Bone marrow (tissue), 2 donors: ENCODE data around the gene KISS1R.

ENCODE experiments used
- DNase-seq, 2 donors: peaks; one replicate each; lab custom pipeline; 2025; lab: John Stamatoyannopoulos, UW

The KISS1R gene

DNA sequence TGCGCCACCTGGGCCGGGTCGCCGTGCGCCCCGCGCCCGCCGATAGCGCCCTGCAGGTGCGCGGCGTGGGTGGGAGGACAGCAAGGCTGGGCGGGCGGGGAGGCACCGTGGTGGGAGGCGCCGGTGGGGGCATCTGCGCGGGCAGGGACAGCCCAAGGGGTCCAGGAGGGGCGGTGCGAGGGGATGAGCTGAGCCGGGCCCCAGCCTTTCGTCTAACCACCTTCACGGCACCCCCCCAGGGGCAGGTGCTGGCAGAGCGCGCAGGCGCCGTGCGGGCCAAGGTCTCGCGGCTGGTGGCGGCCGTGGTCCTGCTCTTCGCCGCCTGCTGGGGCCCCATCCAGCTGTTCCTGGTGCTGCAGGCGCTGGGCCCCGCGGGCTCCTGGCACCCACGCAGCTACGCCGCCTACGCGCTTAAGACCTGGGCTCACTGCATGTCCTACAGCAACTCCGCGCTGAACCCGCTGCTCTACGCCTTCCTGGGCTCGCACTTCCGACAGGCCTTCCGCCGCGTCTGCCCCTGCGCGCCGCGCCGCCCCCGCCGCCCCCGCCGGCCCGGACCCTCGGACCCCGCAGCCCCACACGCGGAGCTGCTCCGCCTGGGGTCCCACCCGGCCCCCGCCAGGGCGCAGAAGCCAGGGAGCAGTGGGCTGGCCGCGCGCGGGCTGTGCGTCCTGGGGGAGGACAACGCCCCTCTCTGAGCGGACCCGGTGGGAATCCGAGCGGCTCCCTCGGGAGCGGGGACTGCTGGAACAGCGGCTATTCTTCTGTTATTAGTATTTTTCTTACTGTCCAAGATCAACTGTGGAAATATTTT lies 3.1 kb downstream of the KISS1R start:
- DNase-seq: no peak

DNA sequence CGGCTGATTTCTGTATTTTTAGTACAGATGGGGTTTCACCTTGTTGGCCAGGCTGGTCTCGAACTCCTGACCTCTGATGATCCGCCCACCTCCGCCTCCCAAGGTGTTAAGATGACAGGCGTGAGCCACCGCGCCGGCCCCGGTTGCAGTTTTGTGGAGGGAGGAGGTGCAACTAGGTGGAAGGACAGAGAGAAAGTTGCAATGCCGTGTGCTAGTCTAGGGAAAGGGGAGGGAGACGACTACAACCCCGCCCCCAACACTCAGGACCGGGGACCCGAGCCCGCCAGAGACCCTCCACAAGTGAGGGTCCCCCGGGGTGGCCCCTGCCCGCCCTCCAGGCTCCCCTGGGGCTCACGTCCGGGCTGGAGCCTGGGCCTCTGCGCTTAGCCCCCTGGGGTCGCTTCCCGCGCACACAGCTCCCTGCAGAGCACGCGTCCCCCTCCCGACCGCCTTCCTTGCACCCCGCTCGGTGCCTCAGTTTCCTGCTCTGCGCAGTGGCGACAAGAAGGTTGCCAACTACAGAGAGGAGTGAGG lies 7.5 kb downstream of the KISS1R start:
- no peak for DNase-seq

DNA sequence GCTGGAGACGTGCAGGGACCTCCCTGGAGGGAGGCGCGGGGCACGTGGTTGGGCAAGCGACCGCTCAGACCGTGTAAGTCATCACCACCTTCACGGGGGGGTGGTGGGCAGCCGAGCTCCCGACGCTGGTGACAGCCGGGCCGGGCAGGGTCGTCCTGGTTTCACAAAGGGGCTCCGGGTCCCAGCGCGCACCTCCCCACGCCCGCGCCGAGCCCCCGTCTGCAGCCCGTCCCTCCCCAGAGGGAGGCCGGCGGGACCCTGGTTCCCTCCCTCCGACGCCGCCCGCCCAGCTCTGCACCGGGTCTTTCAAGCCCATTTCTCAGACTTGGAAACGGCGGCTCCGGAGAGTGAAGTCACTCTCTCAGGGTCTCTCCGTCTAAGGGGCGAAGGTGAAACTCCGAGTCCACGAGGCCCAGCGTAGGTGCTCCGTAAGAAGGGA lies 8.0 kb downstream of the KISS1R start:
- DNase-seq: peak in 1 of 2 donors; percentile 35

DNA sequence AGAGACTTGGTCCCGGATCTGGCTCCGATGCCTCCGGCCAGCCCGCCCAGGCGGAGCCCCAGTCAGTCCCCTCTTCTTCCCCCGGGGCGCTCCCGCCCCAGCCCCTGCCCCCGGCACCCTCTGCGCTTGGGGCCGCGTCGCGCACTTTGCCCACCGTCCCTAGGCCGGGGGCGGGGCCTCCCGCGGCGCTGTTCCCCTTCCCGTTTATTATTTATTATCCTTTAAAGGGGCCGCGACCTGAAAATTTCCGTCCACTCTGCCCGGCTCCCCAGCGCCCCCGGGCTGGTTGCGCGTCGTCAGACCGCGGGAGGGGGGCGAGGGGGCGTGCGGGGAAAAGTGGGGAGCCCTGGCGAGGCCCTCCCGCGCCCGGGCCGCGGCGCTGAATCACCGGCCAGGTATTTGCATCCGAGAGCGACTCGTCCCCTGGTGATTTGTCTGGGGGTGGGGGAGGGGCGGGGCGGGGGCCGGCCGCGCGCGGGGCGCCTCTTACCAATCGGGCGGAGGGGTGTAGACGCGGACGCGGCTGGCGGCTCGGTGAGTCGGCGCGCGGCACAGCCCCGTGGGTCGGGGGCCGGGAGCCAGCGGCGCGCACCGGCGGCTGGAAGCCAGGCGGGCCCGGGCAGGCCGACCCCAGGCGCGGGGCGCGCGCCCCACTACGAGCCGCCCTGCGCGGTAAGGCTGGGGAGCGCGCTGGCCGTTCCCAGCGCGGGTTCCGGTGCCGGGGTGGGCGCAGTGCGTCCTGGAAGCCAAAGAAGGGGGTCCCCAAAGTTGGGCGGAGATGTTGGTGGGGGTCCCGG lies 8.6 kb downstream of the KISS1R start, which contains the start of gene ARID3A:
ARID3A (plus strand) TSS at position 510 of the 797 bp plus-strand sequence. CDS start 3,494 bp downstream, outside the sequence.
- DNase-seq: peak; percentile 64 to 91

DNA sequence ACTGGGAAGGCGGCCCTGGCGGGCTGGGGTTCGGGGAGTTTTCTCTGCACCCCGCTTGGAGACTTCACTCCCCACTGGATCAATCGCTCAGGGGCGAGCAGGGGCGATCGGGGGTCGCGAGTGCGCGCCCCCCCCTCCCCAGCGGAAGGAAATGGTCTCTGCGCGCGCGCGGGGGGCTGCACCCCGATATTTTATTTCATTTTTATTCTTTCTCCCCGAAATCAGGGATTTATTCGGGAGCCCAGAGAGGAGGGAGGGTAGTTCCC lies 9.1 kb downstream of the KISS1R start:
- DNase-seq: no peak

DNA sequence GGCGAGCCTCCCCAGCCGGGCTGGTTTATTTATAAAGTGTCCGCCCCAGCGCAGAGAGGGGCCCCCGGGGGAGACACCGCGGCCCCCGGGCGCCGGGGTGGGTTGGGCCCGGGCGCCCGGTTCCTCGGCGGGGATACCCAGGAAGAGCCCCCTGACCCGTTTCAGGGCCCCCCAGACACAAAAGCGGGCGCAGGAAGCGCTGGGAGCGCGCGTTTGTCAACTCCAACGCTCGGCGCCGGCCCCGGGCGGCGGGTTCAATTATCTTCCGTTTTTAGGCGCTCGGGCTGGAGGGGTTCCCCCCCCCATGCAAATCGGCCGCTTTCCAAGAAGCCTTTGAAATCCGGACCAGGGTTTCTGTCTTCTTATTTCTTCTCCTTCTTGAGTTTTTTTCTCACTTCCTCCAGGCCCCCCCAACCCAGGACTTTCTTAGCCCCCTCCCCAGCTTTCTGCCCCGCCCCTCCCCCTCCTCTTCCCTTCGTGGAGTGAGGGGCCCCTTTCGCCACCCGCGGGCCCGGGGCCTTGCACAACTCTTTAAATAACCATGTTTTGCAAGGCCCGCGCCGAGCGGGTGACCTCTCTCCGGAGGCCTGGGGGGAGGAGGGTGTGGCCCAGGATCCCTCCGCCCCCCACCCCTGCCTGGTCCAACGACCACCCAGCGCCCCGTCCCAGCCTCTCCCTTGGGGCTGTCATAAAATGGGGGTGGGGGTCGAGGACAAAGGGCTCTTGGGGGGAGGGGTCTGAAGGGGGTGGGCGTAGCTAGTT lies 9.6 kb downstream of the KISS1R start:
- peak in 1 of 2 donors; percentile 64 for DNase-seq

DNA sequence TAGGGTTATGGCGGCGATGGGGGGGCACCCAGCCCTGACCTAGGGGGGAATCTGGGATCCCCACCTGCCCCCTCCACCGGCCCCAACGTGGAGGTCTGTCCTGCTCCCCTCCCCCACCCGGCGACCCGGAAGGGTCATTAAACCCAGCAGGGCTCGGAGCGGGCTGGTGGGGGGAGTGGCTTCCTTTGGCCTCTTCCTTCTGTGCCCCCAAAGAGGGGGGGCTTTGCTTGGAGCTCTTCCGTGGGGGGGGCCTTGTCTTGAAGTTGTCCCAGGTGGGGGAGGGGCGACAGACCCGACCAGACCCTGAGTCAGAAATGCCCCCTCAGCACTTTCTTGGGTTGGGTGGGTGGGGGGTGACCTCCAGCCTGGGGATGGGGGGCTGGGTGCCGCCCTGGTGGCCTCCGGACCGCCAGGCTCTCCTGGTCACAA lies 10.2 kb downstream of the KISS1R start:
- DNase-seq: no peak

DNA sequence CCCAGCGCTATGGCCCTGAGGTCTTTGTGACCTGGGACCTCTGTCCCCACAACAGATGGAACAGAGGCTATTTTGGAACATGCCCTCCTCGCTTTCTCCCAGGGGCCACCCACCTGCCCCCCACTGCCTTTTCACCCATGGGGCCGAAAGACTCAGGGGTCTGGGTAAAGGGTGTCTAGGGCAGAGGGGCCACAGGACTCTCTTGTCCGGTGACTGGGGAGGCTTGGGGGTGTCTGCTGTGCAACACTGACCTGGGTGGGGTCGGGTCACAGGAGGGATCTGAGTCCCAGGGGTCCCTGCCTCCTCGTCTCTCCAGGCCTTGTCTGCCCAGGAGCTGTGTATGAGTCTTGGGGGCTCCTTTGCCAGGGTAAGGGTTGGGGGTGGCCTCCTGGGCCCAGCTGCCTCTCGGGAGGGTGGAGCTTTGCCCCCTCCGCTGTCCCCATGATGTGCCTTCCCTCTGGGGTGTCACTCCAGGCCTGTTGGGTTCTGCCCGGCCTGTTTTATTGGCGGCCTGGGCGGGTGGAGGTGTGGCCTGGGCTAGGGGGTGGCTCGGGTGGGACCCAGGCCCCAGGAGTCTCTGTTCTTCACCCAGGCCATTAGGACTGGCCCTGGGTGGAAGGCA lies 10.8 kb downstream of the KISS1R start:
- no peak for DNase-seq

DNA sequence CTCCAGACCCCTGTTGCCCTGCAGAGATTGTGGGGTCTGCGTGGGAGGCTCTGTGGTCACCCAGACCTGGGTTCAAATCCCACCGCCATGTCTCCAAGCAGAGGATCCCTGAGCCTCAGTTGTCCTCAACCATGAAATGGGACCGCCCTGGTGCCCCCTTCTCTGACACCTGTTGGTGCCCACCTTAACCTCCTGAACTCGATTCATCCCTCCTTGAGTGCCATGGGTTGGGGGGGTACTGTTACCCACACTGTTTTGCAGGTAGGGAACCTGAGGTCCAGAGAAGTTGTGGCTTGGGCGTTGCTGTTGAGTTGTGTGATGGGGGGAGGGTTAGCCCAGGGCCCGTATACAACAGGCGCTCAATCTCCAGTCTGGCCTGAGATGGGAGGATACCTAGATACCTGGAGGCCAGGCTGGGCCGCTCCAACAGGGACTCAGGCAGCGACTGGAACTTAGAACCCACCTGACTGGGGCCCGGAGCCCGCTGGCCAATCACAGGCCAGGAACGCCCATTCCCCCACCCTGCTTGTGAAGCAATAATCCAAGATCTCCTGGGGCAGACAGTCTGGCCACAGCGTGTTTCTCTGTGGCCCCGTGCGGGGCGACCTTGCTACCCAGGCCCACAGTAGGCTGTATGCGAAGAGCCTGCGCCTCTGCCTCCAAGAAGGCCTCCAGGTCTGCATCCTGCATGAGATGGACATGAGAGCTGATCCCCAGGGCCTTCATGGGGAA lies 11.5 kb downstream of the KISS1R start:
- DNase-seq: no peak

DNA sequence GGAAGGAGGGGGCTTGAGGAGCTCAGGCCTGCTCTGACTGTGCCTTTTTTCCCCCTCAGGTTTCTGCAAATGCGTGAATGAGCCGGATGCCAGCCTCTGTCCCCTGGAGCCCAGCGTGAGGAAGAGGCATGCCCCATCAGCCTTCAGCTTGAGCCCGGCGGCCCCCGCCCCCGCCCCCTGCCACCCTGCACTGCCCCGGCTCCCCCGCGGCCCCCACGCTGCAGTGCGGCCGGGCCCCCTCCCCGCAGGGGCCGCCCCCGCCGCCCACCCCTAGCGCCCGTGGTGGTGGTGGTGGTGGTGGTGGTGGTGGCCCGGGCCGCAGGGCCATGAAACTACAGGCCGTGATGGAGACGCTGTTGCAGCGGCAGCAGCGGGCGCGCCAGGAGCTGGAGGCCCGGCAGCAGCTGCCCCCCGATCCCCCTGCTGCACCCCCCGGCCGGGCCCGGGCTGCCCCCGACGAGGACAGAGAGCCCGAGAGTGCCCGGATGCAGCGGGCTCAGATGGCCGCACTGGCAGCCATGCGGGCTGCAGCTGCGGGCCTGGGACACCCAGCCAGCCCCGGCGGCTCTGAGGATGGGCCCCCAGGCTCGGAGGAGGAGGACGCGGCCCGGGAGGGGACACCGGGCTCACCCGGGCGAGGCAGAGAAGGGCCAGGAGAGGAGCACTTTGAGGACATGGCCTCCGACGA lies 12.2 kb downstream of the KISS1R start:
- no peak for DNase-seq

DNA sequence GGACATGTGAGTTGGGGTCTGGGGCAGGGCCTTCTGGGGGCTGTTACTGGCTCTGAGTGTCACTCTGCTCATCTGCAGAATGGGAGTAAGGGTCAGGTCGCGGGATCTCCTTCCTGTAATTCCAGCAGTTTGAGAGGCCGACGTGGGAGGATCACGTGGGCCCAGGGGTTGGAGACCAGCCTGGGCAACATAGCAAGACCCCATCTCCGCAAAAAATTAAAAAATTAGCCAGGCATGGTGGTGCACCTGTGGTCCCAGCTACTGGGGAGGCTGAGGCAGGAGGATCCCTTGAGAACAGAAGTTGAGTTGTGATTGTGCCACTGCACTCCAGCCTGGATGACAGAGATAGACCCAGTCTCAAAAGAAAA lies 12.7 kb downstream of the KISS1R start:
- no peak for DNase-seq

DNA sequence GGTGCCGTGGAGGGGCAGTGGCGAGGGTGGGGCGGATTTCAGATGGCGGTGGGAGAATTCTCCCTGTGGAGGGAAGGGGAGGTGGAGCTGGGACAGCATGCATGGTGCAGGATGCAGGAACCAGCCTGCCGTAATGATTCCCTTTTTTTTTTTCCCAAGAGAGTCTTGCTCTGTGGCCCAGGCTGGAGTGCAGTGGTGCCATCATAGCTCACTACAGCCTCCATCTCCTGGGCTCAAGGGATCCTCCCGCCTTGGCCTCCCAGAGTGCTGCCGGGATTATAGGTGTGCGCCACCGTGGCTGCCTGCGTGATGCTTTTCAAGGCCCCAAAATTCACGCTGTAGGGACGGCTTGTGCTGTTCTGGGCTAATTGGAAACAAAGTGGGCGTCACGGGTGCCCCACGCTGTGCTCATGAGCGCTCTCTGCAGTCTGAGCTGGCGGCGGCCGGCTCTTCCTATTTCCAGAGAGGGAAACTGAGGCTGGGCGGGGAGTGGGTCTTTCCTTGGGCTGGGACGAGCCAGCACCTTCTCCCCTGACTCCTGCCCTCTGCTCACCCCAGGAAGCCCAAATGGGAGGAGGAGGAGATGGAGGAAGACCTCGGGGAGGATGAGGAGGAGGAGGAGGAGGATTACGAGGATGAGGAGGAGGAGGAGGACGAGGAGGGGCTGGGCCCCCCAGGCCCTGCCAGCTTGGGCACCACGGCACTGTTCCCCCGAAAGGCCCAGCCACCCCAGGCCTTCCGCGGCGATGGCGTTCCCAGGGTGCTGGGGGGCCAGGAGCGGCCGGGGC lies 14.9 kb downstream of the KISS1R start:
- DNase-seq: no peak

DNA sequence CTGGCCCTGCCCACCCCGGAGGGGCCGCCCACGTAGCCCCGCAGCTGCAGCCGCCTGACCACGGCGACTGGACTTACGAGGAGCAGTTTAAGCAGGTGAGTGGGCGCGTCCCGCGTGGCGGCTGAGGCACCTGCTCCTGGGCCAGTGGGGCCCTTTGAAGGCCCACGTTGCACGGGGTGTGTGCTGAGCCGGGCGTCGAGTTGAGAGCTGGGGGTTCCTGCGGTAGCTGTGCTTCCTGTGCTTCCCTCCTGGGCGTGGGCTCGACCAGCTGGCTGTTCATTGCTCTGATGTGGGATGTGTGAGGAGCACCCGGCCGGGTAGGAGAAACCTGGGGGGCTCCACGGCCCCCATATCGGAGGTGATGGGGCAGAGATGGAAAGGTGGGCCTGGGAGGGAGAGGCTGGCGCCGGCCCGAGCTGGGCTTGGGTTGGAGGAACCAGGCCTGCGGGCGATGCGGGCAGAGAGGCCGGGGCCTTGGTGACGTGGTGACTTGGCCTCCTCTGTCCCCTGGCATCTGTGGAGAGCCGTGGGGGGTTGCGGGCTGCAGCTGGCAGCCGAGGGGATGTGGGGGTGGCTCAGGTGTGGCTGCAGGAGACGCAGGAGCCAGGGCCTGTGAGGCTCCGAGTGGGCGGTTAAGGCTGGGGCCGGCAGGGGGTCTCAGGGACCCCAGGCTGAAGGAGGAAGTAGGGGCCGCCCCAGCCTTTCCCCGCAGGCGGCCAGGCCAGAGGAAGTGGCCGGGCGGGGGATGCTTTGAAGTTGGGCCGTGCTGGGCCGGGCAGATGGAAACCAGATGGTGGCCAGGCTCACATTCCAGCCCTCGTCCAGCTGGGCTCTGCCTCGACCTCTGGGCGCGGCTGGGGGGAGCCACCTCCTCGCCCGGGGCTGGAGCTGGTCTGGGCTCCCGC lies 15.8 kb downstream of the KISS1R start:
- DNase-seq: peak in 1 of 2 donors; percentile 36

DNA sequence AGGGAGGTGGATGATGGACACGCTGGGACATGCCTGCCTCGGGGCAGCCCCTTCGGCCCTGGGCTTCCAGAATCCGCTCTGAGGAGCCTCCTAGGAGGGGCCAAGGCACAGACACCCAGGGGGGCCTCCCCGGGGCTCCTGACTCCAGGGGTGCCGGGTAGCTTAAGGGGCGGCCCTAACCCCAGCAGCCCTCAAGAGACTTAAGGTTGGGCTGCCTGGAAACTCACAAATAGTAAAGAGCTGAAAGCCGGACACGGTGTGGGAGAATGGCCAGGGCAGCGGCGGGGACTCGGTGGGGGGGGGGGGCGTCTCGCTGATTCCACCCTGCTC lies 16.4 kb downstream of the KISS1R start:
- DNase-seq: no peak

DNA sequence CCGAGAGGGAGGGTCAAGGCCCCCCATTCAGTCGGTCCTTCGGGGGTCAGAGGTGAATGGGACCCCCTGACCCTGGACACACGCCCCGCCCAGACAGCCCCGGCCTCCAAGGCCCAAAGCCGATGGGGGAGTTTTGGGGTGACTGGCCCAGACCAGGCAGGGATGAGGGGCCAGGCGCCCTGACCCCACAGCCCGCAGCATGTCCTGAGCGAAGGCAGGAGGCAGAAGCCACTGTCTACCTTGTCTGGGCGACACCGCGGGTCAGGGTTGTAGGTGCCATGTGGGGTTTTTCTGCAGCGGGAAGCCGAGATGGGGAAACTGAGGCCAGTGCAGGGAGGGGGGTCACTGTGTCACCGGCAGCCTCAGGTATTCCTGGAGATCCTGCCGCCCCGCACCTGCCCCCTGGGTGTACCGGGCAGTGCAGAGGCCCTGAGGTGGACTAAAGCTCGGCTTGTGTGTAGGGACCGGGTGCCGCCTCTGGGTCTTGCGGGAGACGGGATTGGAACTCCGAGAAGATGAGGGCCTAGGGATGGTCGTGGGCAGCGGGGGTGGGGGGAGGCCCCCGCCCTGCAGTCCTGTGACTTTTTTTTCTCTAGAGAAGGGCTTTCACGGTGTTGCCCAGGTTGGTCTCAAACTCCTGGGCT lies 17.2 kb downstream of the KISS1R start:
- no peak for DNase-seq

DNA sequence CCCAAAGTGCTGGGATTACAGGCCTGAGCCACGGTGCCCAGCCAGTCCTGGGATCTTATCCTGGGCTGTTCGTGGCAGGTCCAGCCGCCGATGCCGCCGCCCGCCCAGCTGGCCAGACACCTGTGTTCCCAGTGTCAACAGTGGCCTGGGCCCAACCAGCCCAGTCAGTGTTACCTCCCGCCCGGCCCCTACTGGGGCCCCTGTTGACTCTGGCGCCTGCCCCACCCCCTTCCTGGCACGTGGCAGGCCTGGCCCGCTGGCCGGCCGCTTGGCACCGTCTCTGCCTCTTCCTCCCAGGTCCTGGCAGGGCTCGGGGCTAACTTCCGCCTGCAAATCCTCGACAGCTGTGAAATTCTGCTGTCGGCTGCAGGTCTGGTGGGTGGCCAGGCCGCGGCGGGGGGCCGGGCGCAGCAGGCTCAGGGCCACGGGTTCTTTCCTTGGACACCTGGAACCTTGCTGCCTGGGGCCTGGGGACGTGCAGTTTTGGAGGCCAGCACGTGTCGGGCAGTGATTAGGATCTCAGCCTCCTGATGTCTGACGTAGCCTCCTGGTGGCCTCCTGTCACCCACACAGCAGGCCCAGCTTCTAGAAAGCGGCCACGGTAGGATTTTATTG lies 17.8 kb downstream of the KISS1R start:
- DNase-seq: peak in 1 of 2 donors; percentile 29

DNA sequence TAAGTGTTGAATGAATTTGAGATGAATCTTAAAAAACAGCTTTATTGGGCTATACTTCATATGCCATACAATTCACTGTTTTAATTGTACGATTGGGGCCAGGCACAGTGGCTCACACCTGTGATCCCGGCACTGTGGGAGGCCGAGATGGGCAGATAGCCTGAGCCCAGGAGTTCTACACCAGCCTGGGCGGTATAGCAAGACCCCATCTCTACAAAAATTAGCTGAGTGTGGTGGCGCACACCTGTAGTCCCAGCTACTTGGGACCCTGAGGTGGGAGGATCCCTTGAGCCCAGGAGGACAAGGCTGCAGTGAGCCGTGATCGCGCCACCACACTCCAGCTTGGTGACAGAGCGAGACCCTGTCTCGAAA lies 19.0 kb downstream of the KISS1R start:
- DNase-seq: no peak

DNA sequence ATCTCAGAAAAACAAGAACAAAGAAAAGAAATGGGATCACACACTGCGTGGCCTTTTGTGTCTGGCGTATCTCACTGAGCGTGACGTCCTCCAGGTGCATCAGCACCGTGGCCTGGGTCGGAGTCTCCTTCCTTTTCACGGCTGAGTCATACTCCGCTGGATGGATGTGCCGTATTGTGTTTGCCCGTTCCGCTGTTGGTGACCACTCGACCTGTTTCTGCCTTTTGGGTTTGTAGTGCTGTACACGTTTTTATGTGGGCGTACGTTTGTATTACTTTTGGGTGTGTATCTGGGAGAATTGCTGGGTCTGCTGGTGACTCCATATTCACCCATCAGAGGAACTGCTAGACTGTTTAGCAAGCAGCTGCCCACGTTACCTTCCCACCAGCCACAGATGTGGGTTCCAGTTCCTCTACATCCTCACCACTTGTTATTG lies 20.1 kb downstream of the KISS1R start:
- DNase-seq: no peak
